ENCODE data around the gene DDX50.

DNA sequence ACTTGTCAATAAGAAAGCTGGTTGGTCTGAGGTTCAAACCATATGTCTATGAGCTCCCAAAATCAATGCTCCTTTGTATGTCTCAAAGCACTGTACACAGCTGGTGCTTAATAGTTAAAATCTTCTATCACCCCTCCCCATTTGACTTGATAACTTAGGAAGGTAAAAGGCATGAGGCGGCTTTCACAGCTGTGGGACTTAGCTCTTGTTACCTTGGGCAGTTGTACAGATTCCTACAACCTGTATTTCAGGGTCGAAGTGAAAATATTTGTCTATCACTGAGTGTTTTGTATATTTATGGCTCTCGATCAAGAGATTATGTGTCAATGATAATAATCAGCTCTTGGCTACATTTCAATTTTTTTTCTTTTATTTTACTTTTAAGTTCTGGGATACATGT, 86.5 kb downstream of the DDX50 start:
- TF ChIP-seq, protein P1, sequence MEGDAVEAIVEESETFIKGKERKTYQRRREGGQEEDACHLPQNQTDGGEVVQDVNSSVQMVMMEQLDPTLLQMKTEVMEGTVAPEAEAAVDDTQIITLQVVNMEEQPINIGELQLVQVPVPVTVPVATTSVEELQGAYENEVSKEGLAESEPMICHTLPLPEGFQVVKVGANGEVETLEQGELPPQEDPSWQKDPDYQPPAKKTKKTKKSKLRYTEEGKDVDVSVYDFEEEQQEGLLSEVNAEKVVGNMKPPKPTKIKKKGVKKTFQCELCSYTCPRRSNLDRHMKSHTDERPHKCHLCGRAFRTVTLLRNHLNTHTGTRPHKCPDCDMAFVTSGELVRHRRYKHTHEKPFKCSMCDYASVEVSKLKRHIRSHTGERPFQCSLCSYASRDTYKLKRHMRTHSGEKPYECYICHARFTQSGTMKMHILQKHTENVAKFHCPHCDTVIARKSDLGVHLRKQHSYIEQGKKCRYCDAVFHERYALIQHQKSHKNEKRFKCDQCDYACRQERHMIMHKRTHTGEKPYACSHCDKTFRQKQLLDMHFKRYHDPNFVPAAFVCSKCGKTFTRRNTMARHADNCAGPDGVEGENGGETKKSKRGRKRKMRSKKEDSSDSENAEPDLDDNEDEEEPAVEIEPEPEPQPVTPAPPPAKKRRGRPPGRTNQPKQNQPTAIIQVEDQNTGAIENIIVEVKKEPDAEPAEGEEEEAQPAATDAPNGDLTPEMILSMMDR (IDR thresholded peaks at IDR 0.05): no peak
- TF ChIP-seq POLR2A (IDR thresholded peaks at IDR 0.05; ENCODE audit: low read length): no peak
- TF ChIP-seq SMC3 (IDR thresholded peaks at IDR 0.05): no peak
- TF ChIP-seq EP300 (IDR thresholded peaks at IDR 0.05): no peak
- TF ChIP-seq, protein P2, sequence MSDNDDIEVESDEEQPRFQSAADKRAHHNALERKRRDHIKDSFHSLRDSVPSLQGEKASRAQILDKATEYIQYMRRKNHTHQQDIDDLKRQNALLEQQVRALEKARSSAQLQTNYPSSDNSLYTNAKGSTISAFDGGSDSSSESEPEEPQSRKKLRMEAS (IDR thresholded peaks at IDR 0.05): no peak
- TF ChIP-seq RAD21 (conservative IDR thresholded peaks at IDR 0.05 in 1 of 2, IDR thresholded peaks at IDR 0.05 in 1 of 2): no peak
- no peak for TF ChIP-seq CBX8 (IDR thresholded peaks at IDR 0.05)
- no peak for TF ChIP-seq MAFK (IDR thresholded peaks at IDR 0.05; ENCODE audit: partially characterized antibody)
- TF ChIP-seq NR3C1 (IDR thresholded peaks at IDR 0.05): no peak
- no peak for TF ChIP-seq MYC (IDR thresholded peaks at IDR 0.05; ENCODE audit: borderline replicate concordance, low read length)
- no peak for TF ChIP-seq CHD2 (IDR thresholded peaks at IDR 0.05; ENCODE audit: low read length, partially characterized antibody)
- no peak for TF ChIP-seq HDAC2 (IDR thresholded peaks at IDR 0.05)
- no peak for TF ChIP-seq KDM1A (IDR thresholded peaks at IDR 0.05; ENCODE audit: low read depth)

All from A549 (cell line).